K562 (cell line): ENCODE measurements around the gene NECTIN2. TPM values are rescaled to one million over a fixed set of nuclear protein-coding genes. Genes with fewer than 3 reads are reported as not detected.

Experiments
- ARID4B ChIP-seq: sonication (generic); formaldehyde crosslinking; IDR thresholded peaks from 2 replicates; pipeline ENCODE4 v1.8.0; 2022; ENCODE audit warnings: mild to moderate bottlenecking, missing genetic modification reagents
- ASH1L ChIP-seq: fragments of 450-650 bp; IDR thresholded peaks from 2 replicates; pipeline ENCODE4 v1.6.1; 2018; ENCODE audit warnings: borderline replicate concordance, mild to moderate bottlenecking, low read depth; ENCODE audit not compliant: partially characterized antibody
- CGGBP1 ChIP-seq: fragments of 250-450 bp; sonication (Bioruptor Pico); IDR thresholded peaks from 2 replicates; pipeline ENCODE4 v1.9.0; 2021; ENCODE audit warnings: mild to moderate bottlenecking
- CREM ChIP-seq: IDR thresholded peaks from 2 replicates; pipeline ENCODE4 v1.6.1; 2014; ENCODE audit warnings: antibody characterized with exemption, low read depth
- CXXC5 ChIP-seq: fragments of 250-450 bp; sonication (Bioruptor Pico); IDR thresholded peaks from 2 replicates; pipeline ENCODE4 v1.8.0; 2022; ENCODE audit warnings: inconsistent platforms, mild to moderate bottlenecking, moderate library complexity
- ETV1 ChIP-seq: fragments of 450-650 bp; conservative IDR thresholded peaks from 2 replicates; pipeline ENCODE4 v1.6.1; 2016; ENCODE audit warnings: missing genetic modification characterization, control low read depth, low read depth, missing compliant biosample characterization
- HMGN3 ChIP-seq: IDR thresholded peaks from 2 replicates; pipeline ENCODE4 v1.6.1; 2011; ENCODE audit warnings: borderline replicate concordance, low read depth, mild to moderate bottlenecking, mixed read lengths, low read length; ENCODE audit not compliant: insufficient read length; ENCODE audit errors: extremely low read depth
- MAFF ChIP-seq: IDR thresholded peaks from 2 replicates; pipeline ENCODE4 v1.6.1; 2012; ENCODE audit warnings: low read length, improper control_type of control experiment
- NEUROD1 ChIP-seq: fragments of 150-350 bp; IDR thresholded peaks from 2 replicates; pipeline ENCODE4 v1.6.1; 2014; ENCODE audit warnings: borderline replicate concordance, low read length, low read depth; ENCODE audit not compliant: partially characterized antibody
- PHF20 ChIP-seq: fragments of 450-650 bp; IDR thresholded peaks from 2 replicates; pipeline ENCODE4 v1.6.1; 2018; ENCODE audit not compliant: partially characterized antibody
- PHF8 ChIP-seq: fragments of 200-600 bp; sonication (generic); IDR thresholded peaks from 2 replicates; pipeline ENCODE4 v1.6.1; 2012; ENCODE audit warnings: mixed run types, mild to moderate bottlenecking, inconsistent platforms, low read length, moderate library complexity, borderline replicate concordance
- RBFOX2 ChIP-seq: fragments of 200-400 bp; formaldehyde crosslinking; IDR thresholded peaks from 2 replicates; pipeline ENCODE4 v1.6.1; 2017; ENCODE audit warnings: low read depth, mild to moderate bottlenecking, low read length, moderate library complexity
- SMC3 ChIP-seq: conservative IDR thresholded peaks from 2 replicates; pipeline ENCODE4 v1.6.1; 2011; ENCODE audit warnings: low read depth, low read length, improper control_type of control experiment; ENCODE audit not compliant: insufficient read depth
- SP2 ChIP-seq: IDR thresholded peaks from 2 replicates; pipeline ENCODE4 v1.6.1; 2011; ENCODE audit warnings: mild to moderate bottlenecking, low read depth, low read length, moderate library complexity; ENCODE audit not compliant: poor library complexity, severe bottlenecking; ENCODE audit errors: extremely low read depth
- ZFPM2 ChIP-seq: fragments of 250-450 bp; sonication (Bioruptor Pico); IDR thresholded peaks from 2 replicates; pipeline ENCODE4 v1.5.1; 2022; ENCODE audit warnings: mild to moderate bottlenecking
- ZNF507 ChIP-seq: conservative IDR thresholded peaks from 2 replicates; pipeline ENCODE4 v1.6.1; 2017; ENCODE audit warnings: missing genetic modification characterization, missing compliant biosample characterization
- polyA plus RNA-seq, 8 experiments: library from polyadenylated mRNA; depleted of rRNA in 4 of 8; stranded (reverse) in 5 of 8; unstranded in 3 of 8; fragments of >200 nt; fragmentation: Nextera tagmentation in 2 of 8; fragmentation: Illumina TruSeq in 1 of 8; extraction: Ambion mirVana in 2 of 8; extraction: Trizol in 1 of 8; gene quantifications; 2 replicates each; pipeline versions ENCODE4 v1.2.1 to v1.2.3, GENCODE V29; 2011 to 2014; ENCODE audit warnings: inconsistent platforms in 1 of 8, missing spikeins in 1 of 8
- total RNA-seq, 7 experiments: library from RNA; depleted of rRNA in 6 of 7; stranded (reverse); fragments of >200 nt in 6 of 7; fragmentation: Illumina TruSeq in 2 of 7; extraction: Trizol in 2 of 7; gene quantifications; 2 replicates each; pipeline versions ENCODE4 v1.2.1 to v1.2.3, GENCODE V29; 2011 to 2021; ENCODE audit warnings: low replicate concordance in 1 of 7
- TF ChIP-seq, protein P1 (sequence below): fragments of 150-350 bp; IDR thresholded peaks from 2 replicates; pipeline ENCODE4 v1.6.1; 2014; ENCODE audit warnings: low read depth, mild to moderate bottlenecking, low read length, borderline replicate concordance

The NECTIN2 gene
- total and polyA plus RNA-seq, 9 of the 15 experiments (the other 6 are each of a cell fraction or from before 2014, with no cell fraction given), result 3.9 to 94.9 (median 34.9) TPM

DNA sequence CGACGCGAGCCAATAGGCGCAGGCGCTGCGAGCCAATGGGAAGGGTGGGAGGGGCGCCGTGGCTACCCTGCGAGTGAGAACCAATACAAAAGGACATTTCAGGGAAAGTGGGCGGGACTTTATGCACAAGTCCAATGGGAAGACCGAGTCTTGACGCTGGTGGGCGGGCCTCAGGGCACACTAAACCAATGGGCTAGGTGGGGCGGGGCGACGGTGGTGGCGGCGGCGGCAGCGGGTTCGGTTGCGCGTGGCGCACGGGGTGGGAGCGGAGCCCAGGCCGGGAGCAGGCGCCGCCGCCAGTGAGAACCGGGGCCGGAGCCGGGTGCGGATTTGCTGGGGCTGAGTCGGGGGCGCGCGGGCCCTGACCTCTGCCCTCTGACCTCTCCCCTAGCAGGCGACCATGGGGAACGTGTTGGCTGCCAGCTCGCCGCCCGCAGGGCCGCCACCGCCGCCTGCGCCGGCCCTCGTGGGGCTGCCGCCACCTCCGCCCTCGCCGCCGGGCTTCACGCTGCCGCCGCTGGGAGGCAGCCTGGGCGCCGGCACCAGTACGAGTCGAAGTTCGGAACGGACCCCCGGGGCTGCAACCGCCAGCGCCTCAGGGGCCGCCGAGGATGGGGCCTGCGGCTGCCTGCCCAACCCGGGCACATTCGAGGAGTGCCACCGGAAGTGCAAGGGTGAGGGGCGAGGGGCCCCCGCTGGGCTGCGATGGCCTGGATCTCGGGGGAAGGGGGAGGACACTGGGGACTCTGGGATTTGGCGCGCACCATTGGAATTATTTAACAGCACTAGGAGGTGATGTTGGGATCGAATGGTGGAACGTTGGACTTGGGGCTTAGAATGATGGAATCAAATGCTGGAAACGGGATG is 45.2 kb downstream of the NECTIN2 start, which contains the start of gene TOMM40 (continued):
- TF ChIP-seq NEUROD1 (peak; percentile 98), CGGBP1 (0 out of 2 replicates have a peak, but pooled peaks have one; percentile 65), ARID4B (CRISPR knock-in tag) (peak; percentile 83), SP2 (peak; percentile 90), CXXC5 (CRISPR knock-in tag) (peak; percentile 59), HMGN3 (peak; percentile 9), ASH1L (peak; percentile 89), PHF8 (peak; percentile 79; the same call in 1 of the 2 replicates), ZNF507 (no peak), SMC3 (0 out of 2 replicates have a peak, but pooled peaks have one; percentile 1), MAFF (no peak), PHF20 (peak; percentile 55), CREM (peak; percentile 84), ZFPM2 (0 out of 2 replicates have a peak, but pooled peaks have one; percentile 70), ETV1 (tag) (peak; percentile 52), RBFOX2 (peak; percentile 95)
- TF ChIP-seq, protein P1, sequence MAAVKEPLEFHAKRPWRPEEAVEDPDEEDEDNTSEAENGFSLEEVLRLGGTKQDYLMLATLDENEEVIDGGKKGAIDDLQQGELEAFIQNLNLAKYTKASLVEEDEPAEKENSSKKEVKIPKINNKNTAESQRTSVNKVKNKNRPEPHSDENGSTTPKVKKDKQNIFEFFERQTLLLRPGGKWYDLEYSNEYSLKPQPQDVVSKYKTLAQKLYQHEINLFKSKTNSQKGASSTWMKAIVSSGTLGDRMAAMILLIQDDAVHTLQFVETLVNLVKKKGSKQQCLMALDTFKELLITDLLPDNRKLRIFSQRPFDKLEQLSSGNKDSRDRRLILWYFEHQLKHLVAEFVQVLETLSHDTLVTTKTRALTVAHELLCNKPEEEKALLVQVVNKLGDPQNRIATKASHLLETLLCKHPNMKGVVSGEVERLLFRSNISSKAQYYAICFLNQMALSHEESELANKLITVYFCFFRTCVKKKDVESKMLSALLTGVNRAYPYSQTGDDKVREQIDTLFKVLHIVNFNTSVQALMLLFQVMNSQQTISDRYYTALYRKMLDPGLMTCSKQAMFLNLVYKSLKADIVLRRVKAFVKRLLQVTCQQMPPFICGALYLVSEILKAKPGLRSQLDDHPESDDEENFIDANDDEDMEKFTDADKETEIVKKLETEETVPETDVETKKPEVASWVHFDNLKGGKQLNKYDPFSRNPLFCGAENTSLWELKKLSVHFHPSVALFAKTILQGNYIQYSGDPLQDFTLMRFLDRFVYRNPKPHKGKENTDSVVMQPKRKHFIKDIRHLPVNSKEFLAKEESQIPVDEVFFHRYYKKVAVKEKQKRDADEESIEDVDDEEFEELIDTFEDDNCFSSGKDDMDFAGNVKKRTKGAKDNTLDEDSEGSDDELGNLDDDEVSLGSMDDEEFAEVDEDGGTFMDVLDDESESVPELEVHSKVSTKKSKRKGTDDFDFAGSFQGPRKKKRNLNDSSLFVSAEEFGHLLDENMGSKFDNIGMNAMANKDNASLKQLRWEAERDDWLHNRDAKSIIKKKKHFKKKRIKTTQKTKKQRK, result peak; percentile 91
